Keratinocyte (primary cell): ENCODE results near the gene CSTF1. TPM values are rescaled to one million over a fixed set of nuclear protein-coding genes. Genes with fewer than 3 reads are reported as not detected.

ENCODE experiments used
- DNase-seq: peaks from one replicate; pipeline ENCODE4 v3.0.0-alpha.2; 2011; ENCODE audit warnings: low read depth, missing footprints, low spot score
- FAIRE-seq: peaks from 2 replicates; lab custom pipeline; 2011; peaks lifted over from hg19 to GRCh38; lab: Jason Lieb, UNC
- H2AFZ ChIP-seq: 2 replicates; pipeline ENCODE4 v1.6.0; 2012; ENCODE audit warnings: low read length, control low read depth, inconsistent platforms; ENCODE audit not compliant: control insufficient read depth
- H3K27ac ChIP-seq: 2 replicates; pipeline ENCODE4 v1.5.1; 2011; ENCODE audit warnings: low read length; ENCODE audit not compliant: control insufficient read depth, insufficient read depth
- H3K27me3 ChIP-seq: 3 replicates; pipeline ENCODE4 v1.6.0; 2011; ENCODE audit warnings: low read length; ENCODE audit not compliant: control insufficient read depth, insufficient read depth; ENCODE audit errors: extremely low read depth
- H3K36me3 ChIP-seq, 2 experiments: 2 replicates in 1 of 2; 3 replicates in 1 of 2; pipeline ENCODE4 v1.5.1; 2011; ENCODE audit warnings: low read length in 2 of 2, mild to moderate bottlenecking in 1 of 2; ENCODE audit not compliant: control insufficient read depth in 2 of 2, insufficient read depth in 2 of 2; ENCODE audit errors: extremely low read depth in 1 of 2
- H3K4me1 ChIP-seq: 3 replicates; pipeline ENCODE4 v1.5.1; 2011; ENCODE audit warnings: low read length; ENCODE audit not compliant: control insufficient read depth, insufficient read depth; ENCODE audit errors: extremely low read depth
- H3K4me2 ChIP-seq: 3 replicates; pipeline ENCODE4 v1.6.0; 2011; ENCODE audit warnings: low read depth, low read length; ENCODE audit not compliant: control insufficient read depth, insufficient read depth; ENCODE audit errors: extremely low read depth
- H3K4me3 ChIP-seq, 3 experiments: fragments of 200-600 bp in 1 of 3; sonication (generic) in 1 of 3; 2 replicates in 2 of 3; 3 replicates in 1 of 3; pipeline ENCODE4 v1.5.1; 2011 to 2016; ENCODE audit warnings: low read length in 3 of 3, mild to moderate bottlenecking in 3 of 3, control low read depth in 2 of 3, inconsistent platforms in 1 of 3, low read depth in 1 of 3, mixed read lengths in 1 of 3, mixed run types in 1 of 3, moderate library complexity in 1 of 3; ENCODE audit not compliant: control insufficient read depth in 2 of 3, insufficient read depth in 2 of 3; ENCODE audit errors: extremely low read depth in 1 of 3
- H3K79me2 ChIP-seq: 2 replicates; pipeline ENCODE4 v1.6.0; 2012; ENCODE audit warnings: low read length; ENCODE audit not compliant: control insufficient read depth, insufficient read depth
- H3K9ac ChIP-seq: 3 replicates; pipeline ENCODE4 v1.6.0; 2011; ENCODE audit warnings: low read length; ENCODE audit not compliant: control insufficient read depth, insufficient read depth; ENCODE audit errors: extremely low read depth
- H3K9me1 ChIP-seq: 3 replicates; pipeline ENCODE4 v1.6.0; 2011; ENCODE audit warnings: low read length; ENCODE audit not compliant: control insufficient read depth, insufficient read depth; ENCODE audit errors: extremely low read depth
- H3K9me3 ChIP-seq: 2 replicates; pipeline ENCODE4 v1.5.1; 2012; ENCODE audit warnings: low read depth, low read length; ENCODE audit not compliant: control insufficient read depth
- H4K20me1 ChIP-seq: 3 replicates; pipeline ENCODE4 v1.6.0; 2011; ENCODE audit warnings: low read length; ENCODE audit not compliant: control insufficient read depth, insufficient read depth; ENCODE audit errors: extremely low read depth
- CTCF ChIP-seq, 3 experiments: IDR thresholded peaks in 1 of 3; conservative IDR thresholded peaks in 1 of 3; optimal IDR thresholded peaks in 1 of 3; 2 replicates in 2 of 3; 3 replicates in 1 of 3; pipeline versions ENCODE3 to v1.5.1; 2011; ENCODE audit warnings: low read length in 3 of 3, mild to moderate bottlenecking in 3 of 3, moderate library complexity in 2 of 3, control low read depth in 1 of 3, inconsistent platforms in 1 of 3; ENCODE audit not compliant: insufficient read depth in 2 of 3; ENCODE audit errors: extremely low read depth in 1 of 3
- EZH2 ChIP-seq: IDR thresholded peaks from one replicate; pipeline ENCODE4 v1.6.1; 2012; ENCODE audit warnings: inconsistent platforms, mild to moderate bottlenecking, low read length, moderate library complexity
- dilution Hi-C: fragments of 300-500 bp; cut with MboI; formaldehyde crosslinking; loops from one replicate; pipeline ENCODE4 v1.7.0; 2020; ENCODE audit warnings: low sequenced_read_pairs; ENCODE audit not compliant: extremely low pct_ligation_motif_present
- polyA plus RNA-seq, 5 experiments: library from polyadenylated mRNA; depleted of rRNA in 3 of 5; stranded (reverse) in 3 of 5; stranded (forward) in 1 of 5; unstranded in 1 of 5; fragments of >200 nt; gene quantifications; 1 replicate in 1 of 5; 2 replicates in 3 of 5; 3 replicates in 1 of 5; pipeline versions ENCODE4 v1.2.1 to v1.2.3, GENCODE V29; 2011 to 2012; ENCODE audit warnings: missing spikeins in 2 of 5, low read depth in 1 of 5, low replicate concordance in 1 of 5

CSTF1 gene
- polyA plus RNA-seq, 1 donor (not counting 4 experiments of a cell fraction or from before 2014, with no cell fraction given), result 40.3 TPM

- Histone ChIP-seq H3K27me3 (no peaks in the 10 kb centered on the region), H3K9me3 (no peaks in the 10 kb centered on the region), H2AFZ (peak overlapping the region; percentile 31), H3K79me2 (no peaks in the 10 kb centered on the region), H3K9me1 (no peaks in the 10 kb centered on the region), H3K36me3 (no peaks in the 10 kb centered on the region), H4K20me1 (no peaks in the 10 kb centered on the region), H3K4me3 (no peak overlapping the region), H3K4me1 (peaks cover 13% of the 10 kb centered on the region), H3K9ac (no peak overlapping the region), H3K27ac (no peak overlapping the region), H3K4me2 (no peak overlapping the region)
- dilution Hi-C loops, result no loop called here
- no peak for TF ChIP-seq EZH2
- TF ChIP-seq CTCF (optimal IDR thresholded peaks at IDR 0.05 in 1 of 3, IDR thresholded peaks at IDR 0.05 in 1 of 3, conservative IDR thresholded peaks at IDR 0.05 in 1 of 3; ENCODE audit: extremely low read depth in 1 of 3, insufficient read depth in 2 of 3, low read length in 3 of 3), result no peak
- DNase-seq (peak; percentile 40), FAIRE-seq (no peak)
Observed at GRCh38 chr20:56429502-56429901, 37.1 kb downstream of the CSTF1 start.

- Histone ChIP-seq H3K27ac (no peak overlapping the region), H3K27me3 (no peaks in the 10 kb centered on the region), H3K9me1 (no peaks in the 10 kb centered on the region), H3K9ac (no peak overlapping the region), H3K4me2 (no peak overlapping the region), H3K79me2 (no peaks in the 10 kb centered on the region), H3K36me3 (no peaks in the 10 kb centered on the region), H4K20me1 (no peaks in the 10 kb centered on the region), H3K4me3 (no peak overlapping the region), H3K4me1 (peaks cover 13% of the 10 kb centered on the region), H2AFZ (no peak overlapping the region), H3K9me3 (no peaks in the 10 kb centered on the region)
- dilution Hi-C loops, result no loop called here
- no peak for TF ChIP-seq CTCF (optimal IDR thresholded peaks at IDR 0.05 in 1 of 3, IDR thresholded peaks at IDR 0.05 in 1 of 3, conservative IDR thresholded peaks at IDR 0.05 in 1 of 3; ENCODE audit: extremely low read depth in 1 of 3, insufficient read depth in 2 of 3, low read length in 3 of 3)
- no peak for TF ChIP-seq EZH2
- DNase-seq (no peak), FAIRE-seq (no peak)
Observed at GRCh38 chr20:56429941-56430340, 37.5 kb downstream of the CSTF1 start.
